Lower leg skin (tissue), 4 donors: ENCODE results near the gene CRTC1. TPM values are rescaled to one million over a fixed set of nuclear protein-coding genes. Genes with fewer than 3 reads are reported as not detected.

ENCODE experiments used
- DNase-seq, 2 donors: peaks; one replicate each; pipeline ENCODE4 v3.0.0-alpha.2; 2019; ENCODE audit warnings: low spot score in 2 of 2
- H3K4me3 ChIP-seq: fragments of 200-600 bp; sonication (generic); 2 replicates; pipeline ENCODE4 v1.5.1; 2017; ENCODE audit warnings: mild to moderate bottlenecking, low read depth; ENCODE audit not compliant: poor library complexity, severe bottlenecking
- POLR2A ChIP-seq, 2 donors: fragments of 450-650 bp; IDR thresholded peaks; one replicate each; pipeline ENCODE4 v1.6.1; 2016 to 2017; ENCODE audit warnings: antibody characterized with exemption in 2 of 2, mild to moderate bottlenecking in 1 of 2, moderate library complexity in 1 of 2
- WGBS, 2 donors: methylation state at CpG; one replicate each; pipeline ENCODE4 v1.1.5; 2018; 5-methylcytosine and 5-hydroxymethylcytosine counted together
- intact Hi-C: fragments of 100-400 bp; cut with DNase I; formaldehyde crosslinking; loops from one replicate; pipeline ENCODE4 v1.15.0; 2023; ENCODE audit warnings: low total_unique reads
- total RNA-seq, 4 donors: library from RNA; depleted of rRNA; stranded (reverse); fragments of >200 nt; gene quantifications; one replicate each; pipeline ENCODE4 v1.1.0, GENCODE V29; 2016
- TF ChIP-seq, protein P1 (sequence below), 3 donors: fragments of 450-650 bp; IDR thresholded peaks; one replicate each; pipeline ENCODE4 v1.5.1; 2016; ENCODE audit warnings: antibody characterized with exemption in 3 of 3, mild to moderate bottlenecking in 3 of 3, moderate library complexity in 2 of 3

CRTC1 gene
- total RNA-seq, 4 donors from 2014 or later, result 2.1 to 5.5 (median 4.2) TPM

DNA sequence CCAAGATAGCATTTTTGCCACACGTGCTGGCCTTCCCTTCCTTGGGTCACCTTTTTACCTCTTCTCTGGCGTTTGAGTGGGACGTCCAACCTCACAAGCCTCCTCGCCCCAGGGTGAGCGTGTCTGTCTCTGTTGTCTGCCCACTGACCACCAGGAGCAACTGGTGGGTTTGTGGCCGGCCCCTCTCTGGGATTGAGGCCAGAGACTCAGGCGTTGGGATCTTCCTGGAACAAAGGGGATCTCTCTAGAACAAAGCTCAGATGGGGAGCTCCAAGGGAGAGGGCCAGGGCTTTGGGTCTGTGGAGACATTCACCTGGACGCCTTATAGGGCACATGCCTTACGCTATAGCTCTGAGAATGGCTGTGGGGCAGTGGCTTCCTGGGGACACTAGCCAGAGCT, 90.2 kb downstream of the CRTC1 start:
- TF ChIP-seq, protein P1, sequence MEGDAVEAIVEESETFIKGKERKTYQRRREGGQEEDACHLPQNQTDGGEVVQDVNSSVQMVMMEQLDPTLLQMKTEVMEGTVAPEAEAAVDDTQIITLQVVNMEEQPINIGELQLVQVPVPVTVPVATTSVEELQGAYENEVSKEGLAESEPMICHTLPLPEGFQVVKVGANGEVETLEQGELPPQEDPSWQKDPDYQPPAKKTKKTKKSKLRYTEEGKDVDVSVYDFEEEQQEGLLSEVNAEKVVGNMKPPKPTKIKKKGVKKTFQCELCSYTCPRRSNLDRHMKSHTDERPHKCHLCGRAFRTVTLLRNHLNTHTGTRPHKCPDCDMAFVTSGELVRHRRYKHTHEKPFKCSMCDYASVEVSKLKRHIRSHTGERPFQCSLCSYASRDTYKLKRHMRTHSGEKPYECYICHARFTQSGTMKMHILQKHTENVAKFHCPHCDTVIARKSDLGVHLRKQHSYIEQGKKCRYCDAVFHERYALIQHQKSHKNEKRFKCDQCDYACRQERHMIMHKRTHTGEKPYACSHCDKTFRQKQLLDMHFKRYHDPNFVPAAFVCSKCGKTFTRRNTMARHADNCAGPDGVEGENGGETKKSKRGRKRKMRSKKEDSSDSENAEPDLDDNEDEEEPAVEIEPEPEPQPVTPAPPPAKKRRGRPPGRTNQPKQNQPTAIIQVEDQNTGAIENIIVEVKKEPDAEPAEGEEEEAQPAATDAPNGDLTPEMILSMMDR (IDR thresholded peaks at IDR 0.05), result no peak
- TF ChIP-seq POLR2A (IDR thresholded peaks at IDR 0.05), result no peak
- intact Hi-C loops, result no loop called here
- H3K4me3 ChIP-seq, result no peak overlapping the region
- 87 to 91% methylated on average over 8 to 9 of the region's 9 CpGs for WGBS, 2 donors
- DNase-seq, result no peak

DNA sequence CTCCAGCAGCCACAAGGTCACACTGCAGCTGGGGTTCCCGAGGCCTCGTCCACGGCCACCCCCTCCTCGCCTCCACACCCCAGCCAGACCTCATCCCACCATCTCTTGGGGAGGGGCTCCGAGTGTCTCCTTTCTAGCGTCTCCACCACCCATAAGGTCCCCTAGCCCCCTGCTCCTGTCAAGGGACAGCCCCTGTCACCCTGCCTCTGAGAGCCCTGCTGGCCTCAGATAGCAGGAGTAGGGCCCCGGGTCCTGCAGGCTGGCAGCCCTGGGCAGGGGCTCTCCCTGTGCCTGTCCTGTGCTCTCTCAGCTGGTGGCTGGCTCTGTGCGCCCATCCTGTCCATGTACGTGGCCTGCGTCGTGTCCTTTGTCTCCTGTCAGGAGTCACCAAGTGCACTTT, 90.6 kb downstream of the CRTC1 start:
- no peak for DNase-seq
- no peak overlapping the region for H3K4me3 ChIP-seq
- intact Hi-C loops, result no loop called here
- TF ChIP-seq, protein P1 (IDR thresholded peaks at IDR 0.05), result no peak
- no peak for TF ChIP-seq POLR2A (IDR thresholded peaks at IDR 0.05)
- 92 to 95% methylated on average over 11 of the region's 11 CpGs for WGBS, 2 donors

DNA sequence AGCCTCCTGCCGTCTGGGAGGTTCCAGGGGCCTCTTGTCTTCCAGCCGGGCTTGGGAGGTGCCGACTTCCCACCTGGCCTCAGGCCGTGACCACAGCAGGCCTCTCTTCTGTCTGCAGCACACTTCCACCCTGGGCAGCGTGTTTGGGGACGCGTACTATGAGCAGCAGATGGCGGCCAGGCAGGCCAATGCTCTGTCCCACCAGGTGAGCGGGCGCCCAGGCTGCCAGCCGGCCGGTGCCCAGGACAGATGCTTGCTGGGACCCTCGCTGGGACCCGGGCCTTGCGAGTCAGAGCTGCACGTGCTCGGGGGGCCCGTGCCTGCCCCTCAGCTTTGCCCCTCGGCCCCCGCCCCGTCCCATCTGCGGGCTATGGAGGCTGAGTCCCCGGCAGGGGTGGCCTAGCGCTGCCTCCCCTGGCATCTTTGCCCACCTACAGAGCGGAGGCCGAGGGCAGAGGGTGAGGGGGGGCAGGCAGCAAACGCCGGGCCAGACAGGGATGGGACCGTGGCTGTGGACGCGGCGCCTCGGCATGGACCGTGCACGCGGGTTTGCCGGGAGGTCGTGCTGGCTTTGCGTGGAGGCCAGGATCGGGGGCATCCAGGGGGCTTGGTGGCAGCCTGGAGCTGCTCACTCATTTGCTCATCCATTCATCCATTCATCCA, 91.4 kb downstream of the CRTC1 start:
- DNase-seq, result no peak
- WGBS, 2 donors, result 94 to 95% methylated on average over 35 to 37 of the region's 40 CpGs
- intact Hi-C loops, result no loop called here
- TF ChIP-seq POLR2A (IDR thresholded peaks at IDR 0.05), result no peak
- TF ChIP-seq, protein P1 (IDR thresholded peaks at IDR 0.05), result no peak
- H3K4me3 ChIP-seq, result no peak overlapping the region

DNA sequence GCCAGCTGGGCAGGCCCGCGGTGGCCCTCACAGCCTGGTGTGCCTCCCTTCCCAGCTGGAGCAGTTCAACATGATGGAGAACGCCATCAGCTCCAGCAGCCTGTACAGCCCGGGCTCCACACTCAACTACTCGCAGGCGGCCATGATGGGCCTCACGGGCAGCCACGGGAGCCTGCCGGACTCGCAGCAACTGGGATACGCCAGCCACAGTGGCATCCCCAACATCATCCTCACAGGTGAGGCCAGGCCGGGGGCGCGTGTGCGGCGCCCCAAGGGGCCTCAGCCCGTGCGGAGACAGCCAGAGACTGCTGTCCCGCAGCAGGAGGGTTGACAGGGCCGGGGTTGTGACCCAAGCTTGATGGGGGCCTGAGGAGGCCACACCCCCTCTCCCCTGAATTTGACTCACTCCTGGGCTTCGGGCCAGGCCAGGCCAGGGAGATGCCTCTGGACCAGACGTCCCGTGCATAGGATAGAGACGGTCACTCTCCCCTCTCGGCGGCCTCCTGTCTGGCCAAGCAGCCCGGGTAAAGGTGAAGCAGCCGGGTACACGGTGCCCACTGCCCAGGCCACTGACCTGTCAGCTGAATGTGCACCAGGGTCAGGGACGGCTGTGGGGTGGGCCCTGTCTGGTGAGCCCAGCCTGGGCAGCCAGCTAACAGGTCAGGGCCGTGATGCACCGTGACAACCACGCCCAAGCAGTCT, 92.3 kb downstream of the CRTC1 start:
- no peak overlapping the region for H3K4me3 ChIP-seq
- no peak for DNase-seq
- 84 to 90% methylated on average over 22 to 25 of the region's 33 CpGs for WGBS, 2 donors
- intact Hi-C loops, result no loop called here
- no peak for TF ChIP-seq POLR2A (IDR thresholded peaks at IDR 0.05)
- TF ChIP-seq, protein P1 (IDR thresholded peaks at IDR 0.05), result no peak

DNA sequence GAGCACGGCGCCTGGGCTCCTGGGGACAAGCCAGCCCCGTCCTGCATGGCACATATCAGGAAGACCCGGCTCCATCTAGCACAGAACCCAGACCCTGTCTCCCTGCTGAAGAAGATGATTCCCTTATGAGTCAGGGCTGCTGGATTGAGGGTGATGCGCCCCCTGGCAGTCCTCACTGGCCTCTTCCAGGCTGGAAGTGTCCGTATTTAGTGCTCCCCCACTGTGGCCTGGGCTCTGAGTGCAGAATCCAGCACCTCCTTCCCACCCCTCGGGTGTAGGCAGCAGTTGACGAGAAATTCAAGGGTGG, 92.8 kb downstream of the CRTC1 start:
- 70 to 76% methylated on average over 7 to 8 of the region's 8 CpGs for WGBS, 2 donors
- DNase-seq, result no peak
- no peak for TF ChIP-seq POLR2A (IDR thresholded peaks at IDR 0.05)
- TF ChIP-seq, protein P1 (IDR thresholded peaks at IDR 0.05), result no peak
- H3K4me3 ChIP-seq, result no peak overlapping the region
- intact Hi-C loops, result no loop called here
